Measurements from ENCODE around the gene RPL34.
A peak's percentile ranks its signal among the peaks of the same experiment; 100 is the strongest.

RPL34 gene

GRCh38 chr4:108622828-108623227 is 2.5 kb downstream of the RPL34 start:
- DNase-seq (ENCODE audit: low read depth, low spot score): no peak
- Histone ChIP-seq H3K4me3 (ENCODE audit: insufficient read length, low read depth) (peak overlapping the region; percentile 0), H3K9me3 (ENCODE audit: insufficient read depth, low read length) (no peaks in the 10 kb centered on the region), H3K36me3 (ENCODE audit: insufficient read depth, insufficient read length, low read length) (peaks cover 66% of the 10 kb centered on the region), H3K27me3 (ENCODE audit: insufficient read depth, insufficient read length) (no peaks in the 10 kb centered on the region), H3K9ac (ENCODE audit: insufficient read length, low read depth) (no peak overlapping the region), H3K4me1 (ENCODE audit: insufficient read depth, insufficient read length) (no peaks in the 10 kb centered on the region)
- TF ChIP-seq SUZ12 (IDR thresholded peaks at IDR 0.05; ENCODE audit: extremely low read depth, insufficient read depth, insufficient read length) (no peak), ZNF274 (IDR thresholded peaks at IDR 0.05; ENCODE audit: low read depth, low read length) (no peak), YY1 (IDR thresholded peaks at IDR 0.05; ENCODE audit: insufficient read depth, insufficient read length) (no peak)

DNA sequence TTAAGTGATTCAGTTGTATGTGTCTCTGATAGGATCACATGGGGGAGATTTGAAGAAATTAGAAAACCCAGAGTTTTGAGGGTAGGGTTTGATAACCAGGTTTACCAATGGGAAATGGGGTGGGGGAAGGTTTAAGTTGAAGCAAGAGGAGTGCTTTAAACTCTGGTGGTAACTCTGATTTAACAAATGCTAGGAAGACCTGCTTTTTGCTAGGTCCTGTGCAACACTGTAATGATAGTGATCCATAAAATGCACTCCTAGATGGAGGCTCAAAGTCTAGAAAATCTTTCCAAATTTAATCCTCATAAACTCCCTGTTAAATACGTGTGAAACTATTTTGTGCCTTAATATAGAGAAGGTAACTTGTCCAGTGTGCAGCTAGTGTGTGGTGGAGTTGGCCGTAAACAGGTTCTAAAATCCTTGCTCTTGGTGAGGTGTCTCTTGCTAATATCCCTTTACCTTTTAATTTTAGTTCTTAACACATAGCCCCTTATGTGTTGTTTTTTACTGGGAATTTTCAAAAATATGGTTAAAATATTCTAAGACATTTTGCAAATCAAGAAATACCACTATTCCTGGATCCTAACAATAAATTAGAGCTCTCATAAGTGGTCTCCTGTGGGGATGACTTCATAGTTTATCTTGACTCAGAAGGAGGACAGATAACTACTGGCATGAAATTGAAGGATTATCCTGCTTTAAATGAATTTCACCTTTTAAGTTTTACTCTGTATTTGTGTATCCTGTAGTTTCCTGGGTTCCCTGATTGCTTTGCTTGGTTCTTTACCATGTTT is 4.1 kb downstream of the RPL34 start:
- H3K4me3 ChIP-seq (ENCODE audit: insufficient read length, low read depth): no peak overlapping the region
- H3K9ac ChIP-seq (ENCODE audit: insufficient read length, low read depth): no peak overlapping the region
- no peaks in the 10 kb centered on the region for H3K27me3 ChIP-seq (ENCODE audit: insufficient read depth, insufficient read length)
- no peak for DNase-seq (ENCODE audit: low read depth, low spot score)
- H3K4me1 ChIP-seq (ENCODE audit: insufficient read depth, insufficient read length): no peaks in the 10 kb centered on the region
- H3K36me3 ChIP-seq (ENCODE audit: insufficient read depth, insufficient read length, low read length): peaks cover 80% of the 10 kb centered on the region
- H3K9me3 ChIP-seq (ENCODE audit: insufficient read depth, low read length): no peaks in the 10 kb centered on the region
- TF ChIP-seq ZNF274 (IDR thresholded peaks at IDR 0.05; ENCODE audit: low read depth, low read length): no peak

GRCh38 chr4:108626056-108626455 is 5.7 kb downstream of the RPL34 start:
- no peak overlapping the region for H3K9ac ChIP-seq (ENCODE audit: insufficient read length, low read depth)
- no peaks in the 10 kb centered on the region for H3K4me1 ChIP-seq (ENCODE audit: insufficient read depth, insufficient read length)
- TF ChIP-seq ZNF274 (IDR thresholded peaks at IDR 0.05; ENCODE audit: low read depth, low read length) (no peak), SUZ12 (IDR thresholded peaks at IDR 0.05; ENCODE audit: extremely low read depth, insufficient read depth, insufficient read length) (no peak), YY1 (IDR thresholded peaks at IDR 0.05; ENCODE audit: insufficient read depth, insufficient read length) (no peak)
- no peaks in the 10 kb centered on the region for H3K9me3 ChIP-seq (ENCODE audit: insufficient read depth, low read length)
- H3K27me3 ChIP-seq (ENCODE audit: insufficient read depth, insufficient read length): no peaks in the 10 kb centered on the region
- H3K4me3 ChIP-seq (ENCODE audit: insufficient read length, low read depth): no peak overlapping the region
- peaks cover 91% of the 10 kb centered on the region for H3K36me3 ChIP-seq (ENCODE audit: insufficient read depth, insufficient read length, low read length)
- DNase-seq (ENCODE audit: low read depth, low spot score): no peak

DNA sequence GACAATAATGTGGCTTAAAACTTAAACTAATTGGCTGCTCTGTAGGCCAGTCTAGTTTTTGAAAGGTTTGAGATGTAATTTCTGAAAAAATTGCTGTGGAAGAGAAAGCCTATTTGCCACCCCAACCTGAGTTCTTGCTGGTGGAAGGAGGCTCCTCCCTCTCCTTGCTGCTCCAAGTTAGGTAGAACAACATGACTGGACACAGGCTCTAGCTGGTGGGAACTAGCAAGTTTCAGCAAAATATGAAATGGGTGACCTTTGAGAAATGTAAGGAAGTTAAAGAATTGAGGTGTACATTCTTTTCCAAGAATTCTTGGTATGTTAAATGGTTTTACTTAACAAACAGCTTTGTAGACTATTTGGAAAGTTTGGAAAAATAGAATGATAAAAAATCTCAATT is 8.0 kb downstream of the RPL34 start:
- Histone ChIP-seq H3K4me1 (ENCODE audit: insufficient read depth, insufficient read length) (no peaks in the 10 kb centered on the region), H3K36me3 (ENCODE audit: insufficient read depth, insufficient read length, low read length) (peaks cover 88% of the 10 kb centered on the region), H3K9me3 (ENCODE audit: insufficient read depth, low read length) (no peaks in the 10 kb centered on the region), H3K27me3 (ENCODE audit: insufficient read depth, insufficient read length) (no peaks in the 10 kb centered on the region), H3K4me3 (ENCODE audit: insufficient read length, low read depth) (no peak overlapping the region), H3K9ac (ENCODE audit: insufficient read length, low read depth) (no peak overlapping the region)
- TF ChIP-seq YY1 (IDR thresholded peaks at IDR 0.05; ENCODE audit: insufficient read depth, insufficient read length) (no peak), ZNF274 (IDR thresholded peaks at IDR 0.05; ENCODE audit: low read depth, low read length) (no peak), SUZ12 (IDR thresholded peaks at IDR 0.05; ENCODE audit: extremely low read depth, insufficient read depth, insufficient read length) (no peak)
- no peak for DNase-seq (ENCODE audit: low read depth, low spot score)

GRCh38 chr4:108635070-108635655 is 14.8 kb downstream of the RPL34 start:
- TF ChIP-seq ZNF274 (IDR thresholded peaks at IDR 0.05; ENCODE audit: low read depth, low read length) (no peak), YY1 (IDR thresholded peaks at IDR 0.05; ENCODE audit: insufficient read depth, insufficient read length) (no peak)
- no peaks in the 10 kb centered on the region for H3K27me3 ChIP-seq (ENCODE audit: insufficient read depth, insufficient read length)
- H3K9me3 ChIP-seq (ENCODE audit: insufficient read depth, low read length): no peaks in the 10 kb centered on the region
- no peak overlapping the region for H3K4me3 ChIP-seq (ENCODE audit: insufficient read length, low read depth)
- H3K9ac ChIP-seq (ENCODE audit: insufficient read length, low read depth): no peak overlapping the region
- DNase-seq (ENCODE audit: low read depth, low spot score): no peak
- H3K4me1 ChIP-seq (ENCODE audit: insufficient read depth, insufficient read length): no peaks in the 10 kb centered on the region
- peaks cover 52% of the 10 kb centered on the region for H3K36me3 ChIP-seq (ENCODE audit: insufficient read depth, insufficient read length, low read length)

- Histone ChIP-seq H3K9ac (ENCODE audit: insufficient read length, low read depth) (no peak overlapping the region), H3K36me3 (ENCODE audit: insufficient read depth, insufficient read length, low read length) (peaks cover 41% of the 10 kb centered on the region), H3K4me3 (ENCODE audit: insufficient read length, low read depth) (no peak overlapping the region), H3K27me3 (ENCODE audit: insufficient read depth, insufficient read length) (no peaks in the 10 kb centered on the region), H3K9me3 (ENCODE audit: insufficient read depth, low read length) (no peaks in the 10 kb centered on the region), H3K4me1 (ENCODE audit: insufficient read depth, insufficient read length) (no peaks in the 10 kb centered on the region)
- no peak for TF ChIP-seq YY1 (IDR thresholded peaks at IDR 0.05; ENCODE audit: insufficient read depth, insufficient read length)
- TF ChIP-seq SUZ12 (IDR thresholded peaks at IDR 0.05; ENCODE audit: extremely low read depth, insufficient read depth, insufficient read length): no peak
- TF ChIP-seq ZNF274 (IDR thresholded peaks at IDR 0.05; ENCODE audit: low read depth, low read length): no peak
- DNase-seq (ENCODE audit: low read depth, low spot score): no peak
Observed at GRCh38 chr4:108636246-108636645, 15.9 kb downstream of the RPL34 start.

DNA sequence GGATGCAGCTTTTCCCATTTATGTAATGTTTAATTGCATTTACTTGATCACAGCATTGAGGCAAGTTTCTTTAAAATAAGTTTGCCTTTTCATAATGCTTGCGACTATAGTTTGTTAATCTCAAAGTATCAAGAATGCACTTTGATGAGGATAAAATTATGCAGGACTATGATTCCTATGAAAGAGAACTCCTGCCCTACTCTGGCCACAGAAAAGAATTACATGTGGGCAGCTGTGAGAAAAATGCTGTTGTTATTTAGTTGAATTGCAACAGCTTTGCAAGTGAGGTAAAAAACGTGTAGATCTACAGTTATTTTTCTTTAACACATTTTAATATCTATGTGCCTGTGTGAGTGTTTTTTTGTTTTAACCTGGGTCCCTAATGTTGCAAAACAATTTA is 17.5 kb downstream of the RPL34 start:
- no peak overlapping the region for H3K9ac ChIP-seq (ENCODE audit: insufficient read length, low read depth)
- no peaks in the 10 kb centered on the region for H3K4me1 ChIP-seq (ENCODE audit: insufficient read depth, insufficient read length)
- H3K27me3 ChIP-seq (ENCODE audit: insufficient read depth, insufficient read length): no peaks in the 10 kb centered on the region
- H3K4me3 ChIP-seq (ENCODE audit: insufficient read length, low read depth): no peak overlapping the region
- no peaks in the 10 kb centered on the region for H3K9me3 ChIP-seq (ENCODE audit: insufficient read depth, low read length)
- no peak for TF ChIP-seq SUZ12 (IDR thresholded peaks at IDR 0.05; ENCODE audit: extremely low read depth, insufficient read depth, insufficient read length)
- no peak for TF ChIP-seq ZNF274 (IDR thresholded peaks at IDR 0.05; ENCODE audit: low read depth, low read length)
- no peak for TF ChIP-seq YY1 (IDR thresholded peaks at IDR 0.05; ENCODE audit: insufficient read depth, insufficient read length)
- DNase-seq (ENCODE audit: low read depth, low spot score): no peak
- peaks cover 29% of the 10 kb centered on the region for H3K36me3 ChIP-seq (ENCODE audit: insufficient read depth, insufficient read length, low read length)

All from NT2/D1 (cell line).